Epithelial cell of proximal tubule (primary cell): ENCODE results near the gene MYT1. TPM values are rescaled to one million over a fixed set of nuclear protein-coding genes. Genes with fewer than 3 reads are reported as not detected.

Source experiments
- DNase-seq: peaks from one replicate; pipeline ENCODE4 v3.0.0-alpha.2; 2011; ENCODE audit warnings: low read depth
- H3K4me3 ChIP-seq: 2 replicates; pipeline ENCODE4 v1.5.1; 2011; ENCODE audit warnings: low read depth, mild to moderate bottlenecking, low read length
- total RNA-seq: library from RNA; depleted of rRNA; stranded (reverse); fragments of >200 nt; gene quantifications from 2 replicates; pipeline ENCODE4 v1.2.3, GENCODE V29; 2015
- TF ChIP-seq, protein P1 (sequence below): conservative IDR thresholded peaks from 2 replicates; pipeline ENCODE4 v1.5.1; 2012; ENCODE audit warnings: low read depth, mild to moderate bottlenecking, low read length

The MYT1 gene
- total RNA-seq, 1 donor from 2014 or later = not detected

DNA sequence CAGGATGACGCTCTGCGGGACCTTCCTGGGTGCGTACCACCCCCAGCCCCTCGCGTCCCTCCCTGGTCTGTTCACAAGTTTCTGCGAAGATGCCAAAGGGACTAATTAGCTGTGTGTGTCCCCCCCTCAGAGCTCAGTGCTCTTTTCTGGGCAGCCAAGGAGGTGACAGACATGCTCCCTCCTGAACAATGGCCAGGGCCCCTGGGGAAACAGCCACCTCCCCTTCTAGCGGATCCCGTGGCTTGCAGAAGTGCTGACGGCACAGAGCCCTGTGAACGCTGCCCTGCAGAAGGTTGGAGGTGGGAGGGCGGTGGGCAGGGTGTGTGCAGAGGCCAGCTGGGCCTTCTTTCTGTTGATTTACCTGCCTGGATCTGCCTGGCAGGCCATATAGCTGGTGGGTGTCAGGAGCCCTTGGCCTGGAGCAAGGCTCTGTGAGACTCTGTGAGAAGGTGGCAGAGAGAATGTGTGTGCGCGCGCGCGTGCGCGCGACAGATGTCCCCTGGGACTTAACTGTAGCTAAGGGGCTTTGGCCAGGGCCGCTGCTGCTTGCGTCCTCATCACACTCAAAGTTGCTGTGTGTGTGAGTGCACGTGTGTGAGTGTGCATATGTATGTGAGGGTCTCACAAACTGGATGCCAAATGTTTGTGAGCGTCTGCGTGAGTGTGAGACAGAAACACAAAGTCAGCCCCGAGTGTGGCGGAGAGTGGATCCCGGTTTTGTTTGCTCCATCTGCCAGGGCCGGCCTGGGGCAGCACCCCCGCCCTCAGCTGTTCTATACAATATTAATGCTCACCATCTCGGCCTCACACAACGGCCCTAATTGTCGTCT, 3.5 kb upstream of the MYT1 start:
- TF ChIP-seq, protein P1, sequence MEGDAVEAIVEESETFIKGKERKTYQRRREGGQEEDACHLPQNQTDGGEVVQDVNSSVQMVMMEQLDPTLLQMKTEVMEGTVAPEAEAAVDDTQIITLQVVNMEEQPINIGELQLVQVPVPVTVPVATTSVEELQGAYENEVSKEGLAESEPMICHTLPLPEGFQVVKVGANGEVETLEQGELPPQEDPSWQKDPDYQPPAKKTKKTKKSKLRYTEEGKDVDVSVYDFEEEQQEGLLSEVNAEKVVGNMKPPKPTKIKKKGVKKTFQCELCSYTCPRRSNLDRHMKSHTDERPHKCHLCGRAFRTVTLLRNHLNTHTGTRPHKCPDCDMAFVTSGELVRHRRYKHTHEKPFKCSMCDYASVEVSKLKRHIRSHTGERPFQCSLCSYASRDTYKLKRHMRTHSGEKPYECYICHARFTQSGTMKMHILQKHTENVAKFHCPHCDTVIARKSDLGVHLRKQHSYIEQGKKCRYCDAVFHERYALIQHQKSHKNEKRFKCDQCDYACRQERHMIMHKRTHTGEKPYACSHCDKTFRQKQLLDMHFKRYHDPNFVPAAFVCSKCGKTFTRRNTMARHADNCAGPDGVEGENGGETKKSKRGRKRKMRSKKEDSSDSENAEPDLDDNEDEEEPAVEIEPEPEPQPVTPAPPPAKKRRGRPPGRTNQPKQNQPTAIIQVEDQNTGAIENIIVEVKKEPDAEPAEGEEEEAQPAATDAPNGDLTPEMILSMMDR = no peak
- DNase-seq = no peak

DNA sequence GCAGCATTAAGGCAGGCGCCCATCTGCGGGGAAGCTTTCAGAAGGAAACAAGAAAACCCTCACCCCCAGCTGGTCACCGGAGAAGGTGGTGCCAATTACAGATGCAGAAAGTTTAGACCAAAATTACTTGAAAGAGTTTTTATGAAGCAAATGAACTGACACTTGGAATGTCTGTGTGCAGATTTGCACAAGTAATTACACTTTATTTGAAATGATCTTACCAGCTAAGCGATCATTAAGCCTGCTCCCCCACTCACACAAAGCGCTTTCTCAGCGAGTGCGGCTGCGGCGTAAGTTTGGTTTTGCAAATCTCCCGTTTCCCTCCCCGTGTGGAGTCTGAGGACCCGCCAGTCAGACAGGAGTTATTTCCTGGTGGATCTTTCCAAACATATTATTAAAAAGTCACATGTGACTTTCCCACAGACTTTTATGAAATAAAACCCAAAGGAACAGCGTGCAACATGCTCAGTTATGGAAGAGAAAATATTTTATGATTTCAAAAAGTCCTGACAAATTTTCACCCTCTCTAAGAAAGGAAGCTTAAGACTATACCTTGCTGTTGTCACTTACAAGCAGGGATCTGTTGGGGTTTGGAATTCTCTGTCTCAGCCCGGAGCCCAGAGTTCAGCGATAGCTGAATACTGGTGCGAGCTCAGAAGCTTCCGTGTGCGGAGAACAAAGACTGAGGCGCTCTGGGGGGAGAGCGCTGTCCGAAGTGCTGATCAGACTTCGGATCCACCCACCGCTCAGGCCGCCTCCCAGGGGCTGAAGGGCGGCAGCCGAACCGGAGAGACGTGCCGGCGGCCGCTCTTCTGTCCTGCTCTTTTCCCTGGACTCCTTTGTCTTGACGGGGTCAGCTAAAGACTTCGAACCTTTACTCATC, 2.7 kb upstream of the MYT1 start:
- no peak for DNase-seq
- TF ChIP-seq, protein P1 = no peak
- no peak overlapping the region for H3K4me3 ChIP-seq

More for the DNA sequence above, 3.5 kb upstream of the MYT1 start:
- no peak overlapping the region for H3K4me3 ChIP-seq

DNA sequence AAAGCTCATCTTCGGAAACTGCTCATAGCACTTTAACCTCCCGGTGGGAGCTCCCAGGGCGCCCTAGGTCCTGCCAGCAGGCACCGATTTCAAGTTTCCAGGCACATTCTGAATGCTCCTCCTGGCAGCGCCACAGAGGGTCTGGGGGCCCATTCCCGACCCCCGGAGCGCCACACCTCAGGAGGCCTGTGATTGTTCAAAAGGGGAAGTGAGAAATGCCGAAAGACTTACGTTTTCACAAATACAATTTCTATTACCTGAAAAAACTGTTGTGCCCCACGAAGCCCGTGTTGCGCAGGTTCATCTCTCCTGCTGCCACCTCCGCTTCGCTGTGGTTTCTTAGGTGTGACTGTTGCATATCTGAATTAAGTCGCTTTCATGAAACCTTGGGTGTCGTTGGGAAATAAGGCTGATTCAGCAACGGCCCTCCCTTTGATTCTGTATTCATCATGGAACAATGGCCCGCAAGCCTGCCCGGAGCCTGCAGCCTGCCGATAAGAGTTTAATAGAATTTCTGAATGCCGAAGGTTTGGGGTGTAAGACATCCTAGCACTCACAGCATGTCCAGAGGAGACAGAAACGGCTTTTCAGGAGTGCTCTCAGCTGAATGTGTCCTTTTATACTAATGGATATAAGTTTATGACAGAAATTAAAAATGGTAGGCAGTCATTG, 1.9 kb upstream of the MYT1 start:
- no peak for DNase-seq
- TF ChIP-seq, protein P1 = no peak
- no peak overlapping the region for H3K4me3 ChIP-seq

DNA sequence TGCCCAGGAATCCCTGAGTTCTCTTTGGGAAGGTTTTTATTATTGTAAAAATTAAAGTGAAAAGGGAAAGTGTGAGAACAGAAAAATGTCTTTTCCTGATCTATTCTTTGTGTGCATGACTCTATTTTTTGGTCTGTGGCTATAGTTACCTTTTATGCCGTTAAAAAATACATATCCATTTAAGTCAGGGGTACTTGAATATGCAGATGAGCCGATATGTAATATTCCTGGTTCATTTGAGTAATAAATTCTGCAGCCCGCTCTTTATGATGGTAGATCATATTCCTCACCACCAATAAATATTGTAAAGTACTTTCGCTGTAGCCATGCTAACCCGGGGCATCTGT, 503 bp upstream of the MYT1 start:
- no peak overlapping the region for H3K4me3 ChIP-seq
- TF ChIP-seq, protein P1 = no peak
- no peak for DNase-seq

DNA sequence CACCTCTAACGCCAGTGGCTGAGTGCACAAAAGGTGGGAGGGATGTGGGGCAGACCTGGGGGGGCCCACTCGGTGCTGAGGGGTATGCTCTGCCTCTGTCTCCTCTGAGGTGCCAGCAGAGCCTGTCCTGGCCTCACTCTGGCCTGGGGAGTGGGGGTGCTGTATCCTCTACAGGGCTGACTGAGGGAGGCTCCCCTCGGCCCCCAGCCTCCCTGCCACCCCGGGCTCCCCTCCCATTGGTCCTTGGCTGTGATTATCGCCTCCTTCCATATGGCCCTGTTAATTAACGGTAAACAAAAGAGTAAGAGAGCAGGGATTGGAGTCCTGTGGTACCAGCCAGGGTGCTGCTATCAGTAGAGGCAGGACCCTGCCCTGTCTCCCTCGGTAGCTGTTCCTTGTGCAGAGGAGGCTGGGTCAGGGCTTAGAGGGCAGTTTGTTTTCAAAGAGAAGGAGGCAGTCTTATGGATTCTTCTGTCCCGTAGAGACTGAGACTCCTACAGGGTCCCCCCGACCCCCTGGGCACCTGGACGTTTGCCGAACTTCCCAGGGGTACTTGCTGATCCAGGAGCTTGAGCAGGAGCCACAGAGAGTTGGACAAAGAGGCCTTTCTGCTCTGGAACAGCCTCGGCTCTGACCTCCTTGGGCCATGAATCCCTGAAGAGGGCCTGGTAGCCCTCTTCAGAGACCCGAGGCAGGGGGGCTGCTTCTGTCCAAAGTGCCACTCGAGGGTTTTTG, 1.8 kb downstream of the MYT1 start:
- no peak for DNase-seq
- TF ChIP-seq, protein P1 = no peak
- H3K4me3 ChIP-seq = no peak overlapping the region
